ENCODE measurements around the gene PRUNE2.

PRUNE2 gene

DNA sequence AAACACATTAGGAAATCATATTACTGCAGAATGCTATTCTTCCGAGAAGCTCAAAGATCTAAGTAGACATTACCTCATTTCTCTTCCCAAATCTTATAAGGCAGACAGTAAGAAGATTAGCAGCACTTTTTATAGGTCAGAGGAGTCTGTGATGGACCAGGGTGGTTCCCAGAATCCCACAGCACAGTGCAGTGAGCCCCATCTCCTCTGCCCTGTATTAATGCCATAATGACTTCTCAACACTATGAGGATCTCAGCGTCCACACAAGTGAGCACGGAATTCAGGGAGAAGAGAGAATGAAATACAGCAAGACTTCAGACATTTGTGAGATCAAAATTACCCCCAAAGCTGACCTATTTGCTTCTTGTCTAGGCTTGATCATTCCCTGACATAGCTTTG, 49.9 kb downstream of the PRUNE2 start:
- DNase-seq, result no peak

DNA sequence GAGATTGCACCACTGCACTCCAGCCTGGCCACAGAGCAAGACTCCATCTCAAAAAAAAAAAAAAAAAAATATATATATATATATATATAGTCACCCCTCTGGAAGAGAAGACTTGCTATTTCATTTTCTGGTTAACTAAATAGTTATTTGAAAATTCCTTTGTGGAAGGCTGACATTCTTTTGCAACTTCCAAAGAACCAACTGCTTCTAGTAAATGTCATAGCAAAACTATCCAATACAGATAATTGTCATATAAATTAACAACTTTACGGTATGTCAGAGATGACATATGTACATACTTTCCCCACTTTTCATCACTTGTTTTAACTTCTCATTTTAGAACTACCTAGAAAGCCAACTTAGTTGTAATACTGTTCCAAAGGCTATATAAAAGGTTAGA, 50.9 kb downstream of the PRUNE2 start:
- DNase-seq, result no peak

DNA sequence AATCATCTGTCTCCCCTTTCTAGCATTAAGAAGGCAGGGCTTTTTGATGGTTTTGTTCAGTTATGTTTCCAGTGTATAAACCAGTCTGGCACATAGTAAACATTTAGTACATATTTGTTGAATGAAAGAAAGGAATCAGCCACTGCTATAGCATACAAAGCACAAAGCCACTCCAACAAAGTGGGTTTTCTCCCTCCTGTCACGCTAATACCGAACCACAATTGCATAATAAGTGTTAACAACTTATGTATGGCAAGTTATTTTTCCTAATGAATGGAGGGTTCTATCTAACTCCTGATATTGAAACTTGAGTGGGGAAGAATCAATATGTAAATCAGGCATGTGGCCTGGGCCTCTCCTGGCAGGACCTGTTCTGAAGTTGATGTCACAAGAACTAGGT, 53.9 kb downstream of the PRUNE2 start:
- no peak for DNase-seq

DNA sequence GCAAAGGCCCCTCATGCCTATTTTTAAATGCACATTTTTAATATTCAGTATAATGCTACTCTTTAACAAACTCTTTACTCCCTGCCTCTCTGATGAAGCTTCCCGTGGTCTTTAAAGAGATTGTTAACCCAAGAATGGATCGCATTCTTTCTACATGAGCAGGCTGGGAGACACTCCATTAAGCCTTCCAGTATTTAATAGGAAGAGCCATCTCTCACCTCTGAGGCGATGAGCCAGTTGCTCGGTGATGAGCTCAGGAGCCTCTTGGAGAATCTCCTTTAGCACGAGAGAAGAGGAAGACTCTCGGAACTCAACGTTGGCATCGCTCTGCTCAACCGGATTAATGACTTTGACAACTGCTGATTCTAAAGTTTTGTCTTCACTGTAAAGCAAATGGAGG, 59.6 kb downstream of the PRUNE2 start:
- DNase-seq, result no peak

DNA sequence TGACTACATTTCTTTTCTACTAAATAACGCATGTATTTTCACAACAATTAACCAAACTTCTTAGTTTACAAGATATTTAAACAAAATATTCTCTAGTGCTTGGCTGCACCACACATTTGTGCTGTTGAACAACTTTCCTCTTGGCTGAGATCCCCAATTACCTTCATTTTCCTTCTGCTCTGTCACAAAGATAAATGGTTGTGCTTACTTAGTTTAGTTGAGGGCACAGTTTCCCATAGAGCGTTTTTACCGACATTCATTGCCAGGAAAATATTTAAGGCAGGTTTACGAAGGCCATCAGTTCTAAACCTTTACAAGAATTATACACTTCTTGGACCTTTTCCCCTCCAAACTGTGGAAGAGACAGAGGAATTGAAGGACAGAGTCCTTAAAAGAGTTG, 60.7 kb downstream of the PRUNE2 start:
- no peak for DNase-seq

DNA sequence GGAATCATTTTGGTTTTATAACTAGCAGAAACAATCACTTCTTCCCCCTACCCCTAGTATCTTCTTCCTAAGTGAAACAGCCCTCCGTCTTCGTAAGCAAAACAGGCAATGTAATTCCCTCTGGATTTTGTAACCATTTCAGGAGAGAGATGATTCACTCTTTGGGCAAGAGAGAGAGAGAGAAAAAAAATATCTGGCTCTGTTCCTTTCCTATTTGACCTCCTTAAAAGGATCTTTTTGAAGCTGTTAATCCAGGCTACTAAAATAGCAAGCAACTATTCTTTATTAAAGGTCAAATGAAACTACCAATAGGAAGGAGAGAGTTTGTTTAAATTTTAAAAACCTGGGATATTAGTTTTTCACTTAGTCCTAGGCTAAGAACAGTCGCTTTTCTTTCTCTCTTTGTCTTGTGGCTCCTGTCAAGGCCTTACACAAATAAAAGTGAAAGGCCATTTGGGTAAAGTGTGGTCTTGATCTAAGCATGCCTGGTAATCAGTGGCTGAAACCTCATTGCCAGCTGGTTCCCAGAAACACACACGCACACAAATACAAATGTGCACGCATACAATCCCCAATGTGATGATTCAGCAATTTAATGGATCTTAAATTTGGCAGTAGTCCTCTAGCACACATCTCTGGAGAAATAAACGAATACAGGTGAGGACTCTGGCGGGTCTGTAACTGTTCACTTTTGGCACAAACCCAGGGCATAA, 70.2 kb downstream of the PRUNE2 start:
- DNase-seq, result no peak

DNA sequence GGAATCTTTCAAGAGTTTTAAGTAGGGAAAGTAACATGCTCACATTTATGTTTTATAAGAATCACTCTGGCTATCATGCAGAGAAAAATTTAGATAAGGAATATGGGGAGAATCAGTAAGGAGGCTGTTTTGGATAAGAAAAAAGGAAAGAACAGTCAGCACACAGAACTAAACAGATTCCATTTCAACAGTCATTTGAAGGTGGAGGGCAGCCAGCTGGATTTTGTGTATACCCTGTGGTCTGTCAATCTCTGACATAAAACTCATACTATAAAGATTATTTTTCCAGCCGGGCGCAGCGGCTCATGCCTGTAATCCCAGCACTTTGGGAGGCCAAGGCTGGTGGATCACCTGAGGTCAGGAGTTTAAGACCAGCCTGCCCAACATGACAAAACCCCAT, 77.5 kb downstream of the PRUNE2 start:
- DNase-seq, result no peak

DNA sequence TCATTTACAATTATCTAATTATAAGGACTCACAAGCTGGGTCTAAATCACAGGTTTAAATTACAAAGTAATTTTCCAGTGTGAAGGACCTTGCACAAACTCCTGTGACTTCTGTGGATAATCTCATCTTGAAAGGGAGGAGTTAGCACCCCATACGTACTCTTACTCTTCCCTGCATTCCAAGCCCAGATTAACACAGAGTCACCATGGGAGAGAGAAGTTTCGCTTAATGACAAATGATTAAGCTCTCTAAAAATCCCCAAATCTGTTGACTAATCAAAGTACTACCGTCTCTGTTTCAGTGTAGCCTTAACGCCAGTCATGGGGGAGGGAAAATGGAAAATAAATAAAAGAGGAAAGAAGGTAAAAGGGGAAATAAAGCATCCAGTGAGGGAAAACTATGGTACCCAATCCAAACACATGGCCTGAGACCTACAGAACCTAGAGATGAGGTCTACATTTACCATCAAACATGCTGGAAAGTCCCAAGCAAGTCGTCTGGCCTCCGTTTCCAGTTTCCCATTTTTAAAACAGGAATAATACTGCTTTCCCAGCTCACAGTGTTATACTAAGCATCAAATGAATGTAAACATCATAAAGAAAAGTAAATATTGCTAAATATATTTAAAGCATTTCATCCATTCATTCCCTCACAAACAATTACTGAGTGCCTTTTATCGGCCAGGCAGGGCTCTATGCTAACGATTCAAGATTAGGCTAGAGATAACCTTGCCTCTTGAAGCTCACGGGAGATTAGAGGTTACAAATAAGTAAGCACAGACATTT, 78.4 kb downstream of the PRUNE2 start:
- no peak for DNase-seq

DNA sequence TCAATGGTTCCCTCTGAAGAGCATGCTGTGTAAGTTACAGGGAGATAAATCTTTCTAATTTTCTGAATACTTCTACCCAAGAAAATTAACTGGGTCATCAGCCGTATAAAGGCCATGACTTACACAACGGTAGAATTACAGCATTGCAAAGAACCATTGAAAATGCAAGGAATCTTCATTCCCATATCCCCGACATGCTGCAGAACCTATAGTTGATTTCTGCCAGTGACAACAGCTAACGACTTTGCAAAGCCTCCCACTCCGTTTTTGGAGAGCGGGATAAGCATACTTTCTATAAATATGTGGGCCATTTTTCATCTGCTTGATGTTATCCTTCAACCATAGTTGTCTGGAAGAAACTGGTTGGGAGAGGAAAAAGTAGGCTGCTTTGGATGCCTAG, 85.5 kb downstream of the PRUNE2 start:
- no peak for DNase-seq

DNA sequence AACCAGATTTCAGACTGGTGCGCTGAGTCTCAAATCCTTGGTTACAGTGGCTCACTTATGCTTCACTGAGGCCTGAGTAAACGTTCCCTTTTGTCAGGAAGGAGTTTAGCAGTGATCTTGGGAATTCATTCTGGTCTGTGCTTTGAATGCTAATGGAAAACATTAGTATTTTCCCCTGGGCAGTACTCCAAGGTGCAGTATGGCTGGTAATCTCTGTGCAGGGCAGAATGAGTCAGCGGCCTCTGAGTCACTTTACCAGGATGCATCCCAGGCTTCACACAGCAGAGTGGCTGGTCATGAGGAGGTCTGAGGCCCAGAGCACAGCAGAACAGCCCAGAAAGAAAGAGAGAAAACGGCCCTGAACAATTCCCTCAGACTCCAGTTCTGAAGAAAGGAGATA, 87.6 kb downstream of the PRUNE2 start:
- DNase-seq, result no peak

DNA sequence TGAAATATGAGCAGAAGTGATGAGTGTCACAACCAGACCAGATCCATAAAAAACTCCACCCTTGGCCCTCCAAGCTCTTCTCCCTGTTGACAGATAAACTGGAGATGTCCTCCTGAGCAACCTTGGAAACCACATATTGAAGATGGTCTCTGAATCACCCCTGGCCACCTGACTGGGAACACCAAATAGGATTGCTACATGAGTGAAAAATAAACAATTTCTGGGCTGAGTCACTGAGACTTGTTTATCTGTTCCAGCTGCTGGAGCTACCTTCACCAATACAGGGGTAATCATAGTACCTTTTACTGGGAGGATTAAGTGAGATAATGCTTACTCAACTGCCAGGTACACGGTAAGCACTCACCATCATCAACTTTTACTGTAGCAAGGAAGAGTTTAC, 88.4 kb downstream of the PRUNE2 start:
- no peak for DNase-seq

DNA sequence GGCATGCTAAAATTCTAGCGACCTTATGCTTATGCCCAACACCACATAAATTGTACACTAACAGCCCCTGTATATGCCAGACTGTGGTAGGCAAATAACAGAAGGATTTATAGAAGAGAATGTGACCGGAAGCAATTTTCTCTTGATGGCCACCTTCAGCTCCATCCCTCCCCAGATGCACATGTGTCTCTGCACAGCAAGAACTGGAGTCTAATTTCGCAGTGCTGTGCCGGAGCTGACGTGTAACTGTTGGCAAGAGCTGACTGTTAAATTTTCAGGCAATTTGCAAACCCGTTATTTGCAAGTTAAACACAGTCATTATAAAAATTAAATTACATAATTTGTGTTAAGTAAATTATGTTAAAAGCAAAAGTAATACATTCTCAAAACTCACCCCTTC, 93.3 kb downstream of the PRUNE2 start:
- DNase-seq, result no peak

DNA sequence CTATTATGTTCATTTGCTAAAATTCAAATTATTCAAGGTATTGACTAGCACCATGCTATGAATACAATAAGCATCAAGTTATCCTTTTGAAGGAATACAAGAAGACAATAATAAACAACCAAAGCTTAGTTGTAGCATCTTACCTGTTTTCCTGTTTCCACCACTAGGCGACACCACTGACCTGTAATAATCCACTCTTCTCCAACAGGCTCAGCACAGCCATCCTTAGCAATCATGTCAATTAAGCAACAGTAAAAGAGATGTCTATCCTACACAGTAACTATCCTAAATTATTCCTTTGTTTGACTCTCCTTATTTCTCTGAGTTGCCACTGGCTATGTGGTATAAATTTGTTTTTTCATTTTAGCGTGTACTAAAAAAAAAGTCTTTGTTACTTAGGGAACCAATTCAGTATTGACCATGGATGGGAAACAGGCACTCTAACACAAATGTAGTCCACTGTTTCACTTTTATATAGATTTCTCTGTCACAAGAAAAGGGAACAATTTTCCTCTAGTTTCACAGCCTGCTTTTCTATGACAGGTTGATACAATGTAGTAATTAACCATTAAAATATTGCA, 95.4 kb downstream of the PRUNE2 start:
- DNase-seq, result peak; percentile 34

DNA sequence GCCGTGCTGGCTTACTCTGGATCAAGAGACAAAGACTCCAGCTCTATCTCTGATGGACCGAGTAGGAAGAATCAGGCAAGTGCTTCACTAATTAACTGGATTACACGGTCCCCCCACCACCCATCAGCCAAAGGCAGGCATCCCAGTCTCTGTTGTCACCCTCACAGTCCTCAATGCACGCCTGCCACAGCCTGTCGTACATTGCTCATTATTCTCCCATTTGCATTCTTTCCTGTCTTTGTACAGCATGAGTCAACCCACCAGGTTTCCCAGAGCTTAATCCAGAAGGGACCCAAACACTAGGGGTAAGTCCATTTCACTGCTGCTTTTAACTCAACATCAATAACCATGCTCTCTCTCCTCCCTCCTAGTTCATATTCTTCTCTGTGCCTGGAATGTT, 97.3 kb downstream of the PRUNE2 start:
- DNase-seq, result no peak

DNA sequence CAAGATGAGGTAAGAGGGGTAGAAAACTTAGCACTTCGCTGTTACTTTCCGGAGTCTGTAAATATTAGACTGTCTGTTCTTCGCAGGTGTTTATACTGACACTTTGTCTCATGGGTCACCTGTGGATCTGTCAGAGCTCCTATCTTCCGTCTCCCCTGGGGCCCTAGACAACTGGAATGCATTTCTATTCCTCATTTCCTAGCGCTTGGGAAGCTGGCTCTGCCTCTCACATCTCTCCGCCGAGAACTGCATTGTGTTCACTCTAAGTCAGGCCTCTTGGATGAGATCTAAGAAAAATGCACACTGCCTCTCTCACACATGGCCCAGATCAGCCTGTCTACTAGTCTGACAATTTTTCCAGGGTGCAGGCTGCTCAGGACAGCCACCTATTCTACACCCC, 102.2 kb downstream of the PRUNE2 start:
- DNase-seq, result no peak

DNA sequence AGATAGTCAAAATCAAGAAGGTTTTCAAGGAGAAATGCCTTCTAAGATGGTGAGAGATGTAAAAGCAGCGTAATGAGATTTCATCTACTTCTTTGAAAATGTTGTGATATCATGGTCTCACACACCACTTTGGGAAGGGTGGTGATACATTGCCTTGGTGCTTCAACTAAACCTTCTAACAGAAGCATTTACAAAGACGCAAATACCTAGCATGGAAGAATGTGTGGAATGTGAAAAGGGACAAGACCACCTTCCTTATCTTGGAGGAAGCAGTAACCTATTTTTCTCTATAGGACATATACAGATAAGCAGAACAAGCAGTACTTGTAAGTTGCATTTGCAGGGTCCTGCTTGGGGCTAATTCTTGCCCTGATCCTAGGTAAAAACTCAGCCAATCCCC, 102.8 kb downstream of the PRUNE2 start:
- DNase-seq, result no peak

DNA sequence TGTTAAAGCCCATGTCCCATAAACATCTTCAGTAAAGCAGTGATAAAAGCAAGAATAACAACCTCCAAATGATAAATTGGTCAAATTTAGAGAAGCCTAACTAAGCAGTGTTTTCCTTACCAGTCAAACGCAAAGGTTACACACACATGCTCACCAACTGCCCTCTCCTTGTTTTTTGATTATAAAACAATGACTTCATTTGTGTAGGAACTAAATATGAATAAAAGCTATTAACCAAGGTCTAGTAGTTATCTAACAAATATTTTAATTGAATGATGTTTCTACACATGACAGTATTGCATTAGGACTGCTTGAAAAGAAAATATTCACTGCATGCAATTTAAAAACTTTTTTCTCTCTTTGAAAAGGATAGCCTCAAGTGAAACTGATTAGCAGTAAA, 105.0 kb downstream of the PRUNE2 start:
- DNase-seq, result no peak

DNA sequence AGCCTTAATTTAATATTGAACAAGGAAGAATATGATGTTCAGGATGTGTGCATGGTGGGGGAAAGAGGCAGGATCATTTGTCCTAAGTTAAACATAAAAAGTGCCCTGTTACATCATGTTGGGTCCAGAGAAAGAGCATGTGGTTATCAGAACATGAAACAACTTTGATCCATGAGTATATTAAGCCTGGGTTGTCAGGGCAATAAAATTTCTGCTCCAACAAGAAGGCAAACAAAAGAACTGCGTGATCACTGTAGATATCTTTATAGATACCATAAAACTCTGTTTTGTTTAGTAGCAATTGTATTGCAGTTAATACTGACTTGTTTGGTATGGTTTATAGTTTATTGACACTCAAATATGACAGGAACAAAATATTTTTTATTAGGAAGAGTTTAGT, 106.4 kb downstream of the PRUNE2 start:
- no peak for DNase-seq

DNA sequence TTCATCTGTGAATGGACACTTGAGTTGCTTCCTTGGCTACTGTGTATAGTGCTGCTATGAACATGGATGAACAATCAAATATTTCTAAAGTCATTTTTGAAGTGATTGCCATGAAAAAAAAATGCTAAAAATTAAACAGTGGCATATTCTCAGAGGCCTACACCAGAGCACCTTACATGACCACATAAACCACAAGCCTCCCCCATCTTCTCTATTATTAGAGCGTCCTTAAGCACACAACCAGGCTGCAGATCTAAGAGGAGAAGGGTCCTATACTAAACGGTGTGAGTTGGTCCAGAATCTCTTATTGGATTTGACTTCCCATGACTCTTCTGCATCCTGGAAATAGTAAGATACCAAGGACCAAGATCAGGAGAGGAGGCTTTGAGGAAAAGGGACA, 107.4 kb downstream of the PRUNE2 start:
- DNase-seq, result no peak

DNA sequence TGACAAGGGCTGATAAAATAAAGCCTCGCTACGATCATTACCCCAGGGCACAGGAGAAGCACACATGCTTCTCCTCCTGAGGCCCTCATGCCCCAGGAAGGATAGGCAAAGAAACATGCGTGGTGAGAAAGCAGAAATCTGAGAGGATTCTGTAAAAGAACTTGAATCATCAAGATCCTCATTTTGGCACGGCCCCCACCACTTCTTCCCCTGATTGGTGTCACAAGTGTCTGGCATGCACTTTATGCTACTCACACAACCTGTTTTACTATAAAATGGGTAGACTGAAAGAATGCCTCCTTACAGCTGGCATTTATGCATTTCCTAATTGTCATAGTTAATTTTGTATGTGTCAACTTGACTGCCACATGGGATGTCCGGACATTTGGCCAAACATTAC, 109.6 kb downstream of the PRUNE2 start:
- no peak for DNase-seq

DNA sequence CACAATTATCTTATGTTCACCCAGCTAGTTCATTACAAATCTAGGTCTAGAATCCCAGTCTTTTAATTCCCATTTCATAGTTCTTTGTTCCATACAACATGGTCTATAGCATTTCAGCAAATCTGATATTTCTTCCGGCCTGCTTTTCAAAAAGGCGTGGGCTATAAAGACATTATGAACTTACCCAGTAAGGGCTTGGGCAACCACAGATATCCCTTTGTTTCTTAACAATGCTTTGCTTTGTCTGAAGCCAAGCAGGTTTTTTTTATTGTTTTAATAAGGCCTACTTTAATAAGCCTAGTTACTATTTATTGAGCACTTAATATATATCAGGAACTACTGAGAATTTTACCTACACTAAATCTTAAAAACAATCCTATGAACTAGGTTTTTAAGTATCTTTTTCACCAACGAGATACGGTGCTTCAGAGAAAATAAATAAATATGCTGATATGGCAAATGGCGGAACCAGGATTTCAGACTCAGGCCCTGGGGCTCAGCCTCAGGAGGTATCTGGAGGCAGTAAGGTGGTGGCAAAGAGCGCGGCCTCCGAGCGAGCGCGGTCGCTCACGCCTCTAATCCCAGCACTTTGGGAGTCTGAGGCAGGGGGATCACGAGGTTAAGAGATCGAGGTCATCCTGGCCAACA, 112.0 kb downstream of the PRUNE2 start:
- DNase-seq, result no peak

DNA sequence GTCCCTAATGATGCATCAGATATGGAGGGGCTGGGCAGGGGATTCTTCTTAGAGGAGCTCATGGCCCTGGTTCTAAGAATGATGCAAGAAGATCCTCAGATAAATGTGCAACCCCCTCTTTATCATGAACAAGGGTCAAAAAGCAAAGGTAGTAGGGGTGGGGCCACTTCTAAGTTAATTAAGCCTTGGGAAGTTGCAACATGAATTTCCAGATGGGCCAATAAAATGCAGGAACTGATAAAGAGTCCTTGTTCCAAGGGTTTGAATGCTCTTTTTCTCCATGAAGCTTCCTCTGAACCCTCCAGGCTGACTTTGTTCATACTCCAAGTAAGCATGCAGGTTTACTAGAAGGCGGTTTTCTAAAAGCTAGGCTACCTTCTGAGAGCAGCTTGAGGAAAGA, 116.1 kb downstream of the PRUNE2 start:
- no peak for DNase-seq

DNA sequence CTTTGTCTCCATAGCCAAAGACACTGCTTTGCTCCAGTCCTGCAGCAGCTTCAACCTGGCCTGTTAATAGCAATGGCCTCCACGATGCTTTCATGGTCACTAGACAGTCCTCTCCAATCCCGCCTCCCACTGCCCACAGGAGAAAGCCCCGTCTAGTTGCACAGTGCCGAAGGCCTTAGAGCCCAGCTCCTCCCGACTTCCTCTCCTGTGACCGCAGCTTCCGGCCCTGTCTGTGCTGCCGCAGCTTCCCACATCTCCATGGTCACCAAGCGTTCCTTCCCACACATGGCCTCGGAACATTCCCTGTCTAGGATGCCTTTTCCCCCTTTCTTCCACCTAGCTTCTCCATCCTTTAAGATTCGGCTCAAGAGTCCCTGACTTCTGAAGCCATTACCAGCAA, 118.2 kb downstream of the PRUNE2 start:
- DNase-seq, result no peak

DNA sequence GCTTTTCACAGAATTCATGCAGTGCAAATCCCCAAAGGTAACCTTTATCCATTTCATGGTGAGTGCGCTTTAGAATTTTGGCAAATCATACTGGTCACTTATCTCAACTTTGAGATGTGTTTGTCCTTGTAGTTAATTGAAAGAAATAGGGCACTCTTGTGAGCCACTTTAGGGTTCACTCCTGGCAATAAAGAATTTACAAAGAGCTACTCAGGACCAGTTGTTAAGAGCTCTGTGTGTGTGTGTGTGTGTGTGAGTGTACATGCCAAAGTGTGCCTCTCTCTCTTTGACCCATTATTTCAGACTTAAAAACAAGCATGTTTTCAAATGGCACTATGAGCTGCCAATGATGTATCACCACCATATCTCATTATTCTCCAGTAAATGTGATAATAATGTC, 120.4 kb downstream of the PRUNE2 start:
- DNase-seq, result no peak

All from stimulated activated CD8-positive, alpha-beta memory T cell treated with anti-CD3 and anti-CD28 coated beads, Interleukin-4, amount 100 ng/mL, for 48 hours (primary cell).